Neuronal stem cell (in vitro differentiated cells): ENCODE results near the gene TMEM74B.
A peak's percentile ranks its signal among the peaks of the same experiment; 100 is the strongest.

Source experiments
- DNase-seq: peaks from one replicate; pipeline ENCODE4 v3.0.0-alpha.2; 2013; ENCODE audit warnings: low spot score
- H2AFZ ChIP-seq: one replicate; pipeline ENCODE4 v1.6.1; 2013; ENCODE audit warnings: mild to moderate bottlenecking, low read length, inconsistent platforms
- H2AK5ac ChIP-seq: 2 replicates; pipeline ENCODE4 v1.6.1; 2013; ENCODE audit warnings: low read depth, mild to moderate bottlenecking, inconsistent platforms, low read length, moderate library complexity, mixed read lengths
- H2BK120ac ChIP-seq: 2 replicates; pipeline ENCODE4 v1.6.1; 2013; ENCODE audit warnings: low read depth, mild to moderate bottlenecking, inconsistent platforms, low read length, moderate library complexity, mixed read lengths
- H2BK12ac ChIP-seq: one replicate; pipeline ENCODE4 v1.6.1; 2013; ENCODE audit warnings: low read length, inconsistent platforms
- H2BK15ac ChIP-seq: 2 replicates; pipeline ENCODE4 v1.6.1; 2013; ENCODE audit warnings: mild to moderate bottlenecking, low read length, inconsistent platforms, mixed read lengths
- H2BK5ac ChIP-seq: one replicate; pipeline ENCODE4 v1.6.1; 2013; ENCODE audit warnings: inconsistent platforms, mild to moderate bottlenecking, low read length, moderate library complexity
- H3K14ac ChIP-seq: one replicate; pipeline ENCODE4 v1.6.1; 2013; ENCODE audit warnings: low read length, inconsistent platforms
- H3K18ac ChIP-seq: 2 replicates; pipeline ENCODE4 v1.6.1; 2013; ENCODE audit warnings: low read length, inconsistent platforms
- H3K23ac ChIP-seq: 2 replicates; pipeline ENCODE4 v1.6.1; 2013; ENCODE audit warnings: low read depth, mild to moderate bottlenecking, mixed read lengths, low read length, inconsistent platforms; ENCODE audit not compliant: poor library complexity
- H3K27ac ChIP-seq: replicated peaks from 3 replicates; pipeline ENCODE4 v1.5.1; 2013; ENCODE audit warnings: low read length, inconsistent platforms
- H3K27me3 ChIP-seq, 3 experiments: 2 replicates each; pipeline ENCODE4 v1.6.1; 2013; ENCODE audit warnings: low read length in 3 of 3, mild to moderate bottlenecking in 2 of 3, inconsistent platforms in 1 of 3, low read depth in 1 of 3, mixed read lengths in 1 of 3, moderate library complexity in 1 of 3; ENCODE audit not compliant: control insufficient read depth in 3 of 3, insufficient read depth in 3 of 3
- H3K36me3 ChIP-seq, 2 donors: replicated peaks in 1 of 2; 2 replicates each; pipeline ENCODE4 v1.6.1; 2013; ENCODE audit warnings: low read length in 2 of 2; ENCODE audit not compliant: control insufficient read depth in 2 of 2, insufficient read depth in 2 of 2
- H3K4ac ChIP-seq: 2 replicates; pipeline ENCODE4 v1.6.1; 2013; ENCODE audit warnings: inconsistent platforms, mild to moderate bottlenecking, low read length, moderate library complexity
- H3K4me1 ChIP-seq, 2 donors: 1 replicate in 1 of 2; 2 replicates in 1 of 2; pipeline ENCODE4 v1.6.1; 2013; ENCODE audit warnings: low read length in 2 of 2, low read depth in 1 of 2; ENCODE audit not compliant: control insufficient read depth in 2 of 2, insufficient read depth in 1 of 2
- H3K4me2 ChIP-seq: one replicate; pipeline ENCODE4 v1.6.1; 2013; ENCODE audit warnings: mild to moderate bottlenecking, low read length, inconsistent platforms; ENCODE audit not compliant: insufficient read depth, poor library complexity, severe bottlenecking
- H3K4me3 ChIP-seq, 2 donors: 2 replicates each; pipeline ENCODE4 v1.5.1; 2013; ENCODE audit warnings: low read length in 2 of 2, mild to moderate bottlenecking in 2 of 2, inconsistent platforms in 1 of 2, moderate library complexity in 1 of 2
- H3K79me1 ChIP-seq: one replicate; pipeline ENCODE4 v1.6.1; 2013; ENCODE audit warnings: low read depth, mild to moderate bottlenecking, inconsistent platforms, low read length, moderate library complexity
- H3K9ac ChIP-seq: one replicate; pipeline ENCODE4 v1.6.1; 2013; ENCODE audit warnings: mild to moderate bottlenecking, low read depth, low read length, inconsistent platforms; ENCODE audit not compliant: poor library complexity
- H3K9me3 ChIP-seq, 2 donors: replicated peaks in 1 of 2; 2 replicates each; pipeline versions ENCODE3 to v1.6.1; 2013; ENCODE audit warnings: low read length in 2 of 2, mild to moderate bottlenecking in 2 of 2, inconsistent platforms in 1 of 2, low read depth in 1 of 2, mixed read lengths in 1 of 2, moderate library complexity in 1 of 2; ENCODE audit not compliant: control insufficient read depth in 2 of 2, insufficient read depth in 1 of 2
- H4K8ac ChIP-seq: one replicate; pipeline ENCODE4 v1.6.1; 2013; ENCODE audit warnings: low read depth, mild to moderate bottlenecking, inconsistent platforms, low read length, moderate library complexity
- H4K91ac ChIP-seq: one replicate; pipeline ENCODE4 v1.6.1; 2013; ENCODE audit warnings: low read length, low read depth, mild to moderate bottlenecking, inconsistent platforms; ENCODE audit not compliant: poor library complexity
- WGBS, 2 donors: extraction: QIAGEN DNeasy Blood & Tissue Kit; methylation state at CpG; one replicate each; pipeline ENCODE4 v1.1.7; 2013; ENCODE audit warnings: missing lambda C conversion rate in 2 of 2, mixed read lengths in 1 of 2; ENCODE audit not compliant: insufficient read length in 2 of 2, insufficient replicate concordance in 1 of 2; ENCODE audit errors: extremely low coverage in 2 of 2; 5-methylcytosine and 5-hydroxymethylcytosine counted together

The TMEM74B gene

DNA sequence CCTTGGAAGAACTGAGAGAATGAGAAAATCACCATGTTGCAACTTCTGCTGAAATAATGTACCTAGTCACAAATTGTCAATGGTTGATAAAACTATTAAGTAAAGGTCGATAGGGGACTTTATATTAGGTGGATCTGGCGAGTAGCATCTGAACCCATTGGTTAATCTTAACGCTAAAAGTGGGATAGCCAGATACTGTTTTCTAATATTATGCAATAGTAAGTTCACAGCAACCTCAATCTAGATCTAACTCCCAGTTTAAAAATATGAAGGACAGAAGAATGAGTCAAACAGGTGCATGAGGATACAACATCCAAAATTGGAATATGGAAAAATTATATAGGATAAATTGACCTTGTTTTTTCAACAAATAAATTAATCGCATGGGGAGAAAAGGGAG is 47.5 kb downstream of the TMEM74B start:
- Histone ChIP-seq H3K4me3 (no peak overlapping the region), H4K91ac (no peak overlapping the region), H2BK12ac (no peak overlapping the region), H3K9ac (no peak overlapping the region), H2AK5ac (no peak overlapping the region), H3K18ac (no peak overlapping the region), H3K27ac (no peak overlapping the region), H2BK120ac (no peak overlapping the region), H2AFZ (no peak overlapping the region), H2BK5ac (no peak overlapping the region), H3K36me3 (peaks cover 15 to 92% of the 10 kb centered on the region in 2 donors), H3K4ac (no peak overlapping the region), H3K14ac (no peak overlapping the region), H3K23ac (no peak overlapping the region), H4K8ac (no peak overlapping the region), H3K79me1 (no peaks in the 10 kb centered on the region), H3K9me3 (peaks cover 0 to 10% of the 10 kb centered on the region in 2 donors), H3K4me2 (no peak overlapping the region), H3K27me3 (no peaks in the 10 kb centered on the region), H2BK15ac (no peak overlapping the region), H3K4me1 (no peaks in the 10 kb centered on the region)
- WGBS, 2 donors: no CpG with 5 or more reads among the region's 4 CpGs
- no peak for DNase-seq

DNA sequence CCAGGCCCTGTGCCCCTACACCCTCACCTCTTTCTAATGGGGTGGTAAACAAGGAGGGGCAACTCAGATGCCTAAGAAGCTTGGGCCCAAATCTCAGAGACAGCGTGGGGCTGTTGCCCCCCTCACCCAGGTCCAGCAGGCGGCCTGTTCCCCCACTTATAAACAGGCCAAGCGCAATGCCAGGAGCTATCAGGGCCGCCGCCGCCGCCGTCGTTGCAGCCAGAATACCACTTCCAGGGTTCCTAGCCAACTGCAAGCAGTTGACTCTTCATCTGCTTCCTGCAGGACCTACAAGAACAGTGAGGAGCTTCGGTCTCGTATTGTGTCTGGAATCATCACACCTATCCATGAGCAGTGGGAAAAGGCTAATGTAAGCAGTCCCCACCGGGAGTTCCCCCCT is 49.9 kb downstream of the TMEM74B start:
- Histone ChIP-seq H3K4me2 (no peak overlapping the region), H2AK5ac (no peak overlapping the region), H3K4ac (no peak overlapping the region), H3K27me3 (no peaks in the 10 kb centered on the region), H3K79me1 (no peaks in the 10 kb centered on the region), H3K4me3 (no peak overlapping the region), H2BK15ac (no peak overlapping the region), H2BK12ac (no peak overlapping the region), H2BK120ac (no peak overlapping the region), H3K36me3 (peaks cover 15 to 95% of the 10 kb centered on the region in 2 donors), H3K27ac (no peak overlapping the region), H2BK5ac (peak overlapping the region; percentile 42), H3K23ac (no peak overlapping the region), H3K9ac (no peak overlapping the region), H4K91ac (no peak overlapping the region), H4K8ac (no peak overlapping the region), H2AFZ (no peak overlapping the region), H3K18ac (no peak overlapping the region), H3K14ac (no peak overlapping the region), H3K9me3 (peaks cover 0 to 11% of the 10 kb centered on the region in 2 donors), H3K4me1 (peaks cover 0 to 4% of the 10 kb centered on the region in 2 donors)
- DNase-seq: no peak
- no CpG with 5 or more reads among the region's 12 CpGs for WGBS, 2 donors

DNA sequence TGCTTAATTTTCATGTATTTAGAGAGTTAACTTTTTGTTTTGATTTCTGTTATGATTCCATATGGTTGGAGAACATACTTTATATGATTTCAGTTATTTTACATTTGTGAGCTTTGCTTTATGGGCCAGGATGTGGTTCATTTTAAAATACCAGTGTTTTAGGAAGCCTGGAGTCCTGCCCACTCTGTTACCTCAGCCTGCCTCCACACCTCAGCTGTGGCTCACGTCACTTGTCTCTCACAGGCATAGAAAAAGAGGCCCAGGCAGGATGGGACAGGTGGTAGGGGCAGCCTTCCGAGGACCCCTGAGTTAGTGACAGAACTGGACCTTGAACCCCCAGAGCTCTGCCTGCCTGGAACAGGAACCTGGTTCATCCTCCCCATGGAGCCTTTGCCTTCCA is 50.4 kb downstream of the TMEM74B start:
- peak overlapping the region; percentile 42 for H2BK5ac ChIP-seq
- no peaks in the 10 kb centered on the region for H3K79me1 ChIP-seq
- H3K4me1 ChIP-seq: peaks cover 0 to 4% of the 10 kb centered on the region in 2 donors
- peaks cover 19 to 97% of the 10 kb centered on the region in 2 donors for H3K36me3 ChIP-seq
- H2BK12ac ChIP-seq: no peak overlapping the region
- no peak overlapping the region for H2BK120ac ChIP-seq
- H3K9me3 ChIP-seq: peaks cover 0 to 11% of the 10 kb centered on the region in 2 donors
- no peak overlapping the region for H3K14ac ChIP-seq
- no peak overlapping the region for H3K4ac ChIP-seq
- H2BK15ac ChIP-seq: no peak overlapping the region
- no peak overlapping the region for H3K23ac ChIP-seq
- H3K4me2 ChIP-seq: no peak overlapping the region
- H3K27ac ChIP-seq: no peak overlapping the region
- no peak overlapping the region for H3K4me3 ChIP-seq
- H2AFZ ChIP-seq: no peak overlapping the region
- H2AK5ac ChIP-seq: no peak overlapping the region
- no peak overlapping the region for H4K91ac ChIP-seq
- DNase-seq: no peak
- H3K18ac ChIP-seq: no peak overlapping the region
- WGBS, 2 donors: no CpG with 5 or more reads among the region's 2 CpGs
- no peak overlapping the region for H4K8ac ChIP-seq
- peak overlapping the region; percentile 30 for H3K9ac ChIP-seq
- no peaks in the 10 kb centered on the region for H3K27me3 ChIP-seq

DNA sequence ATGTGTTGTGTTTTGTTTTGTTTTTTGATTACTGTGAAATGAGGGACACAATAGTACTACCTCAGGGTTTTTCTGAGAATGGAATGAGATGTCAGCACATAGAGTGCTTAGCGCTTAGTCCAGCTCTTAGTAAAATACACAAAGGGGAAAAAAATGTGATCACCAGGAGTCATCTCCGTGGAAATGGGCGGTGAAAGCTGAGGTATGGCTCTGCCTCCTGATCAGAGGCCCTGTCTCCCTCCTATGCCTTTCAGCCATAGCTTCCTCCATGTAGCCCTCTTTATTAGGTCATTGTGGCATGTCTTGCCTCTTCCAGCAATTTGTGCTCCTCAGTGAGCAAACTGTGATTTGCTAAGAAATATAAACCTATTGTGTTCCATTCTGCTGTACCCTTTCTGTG is 53.4 kb downstream of the TMEM74B start:
- Histone ChIP-seq H3K27ac (no peak overlapping the region), H2BK12ac (no peak overlapping the region), H4K8ac (no peak overlapping the region), H3K23ac (no peak overlapping the region), H2AFZ (no peak overlapping the region), H2BK120ac (no peak overlapping the region), H3K36me3 (peaks cover 29 to 94% of the 10 kb centered on the region in 2 donors), H3K4me2 (no peak overlapping the region), H3K79me1 (no peaks in the 10 kb centered on the region), H2AK5ac (no peak overlapping the region), H3K4me3 (no peak overlapping the region), H2BK5ac (no peak overlapping the region), H2BK15ac (no peak overlapping the region), H3K9ac (no peak overlapping the region), H3K4me1 (peaks cover 0 to 4% of the 10 kb centered on the region in 2 donors), H3K27me3 (no peaks in the 10 kb centered on the region), H3K14ac (no peak overlapping the region), H3K4ac (no peak overlapping the region), H3K18ac (no peak overlapping the region), H3K9me3 (peaks cover 0 to 11% of the 10 kb centered on the region in 2 donors), H4K91ac (no peak overlapping the region)
- WGBS, 2 donors: no CpG with 5 or more reads among the region's 3 CpGs
- DNase-seq: no peak
